Fibroblast of mammary gland (primary cell): Measurements from ENCODE around the gene DHRSX.
"Not testable (repeated sequence)": the region's sequence is repeated elsewhere in the genome, so short reads cannot be mapped to it uniquely, and the experiment has no call there.

Experiments
- DNase-seq: peaks from one replicate; pipeline ENCODE4 v3.0.0-alpha.2; 2010; ENCODE audit warnings: low read depth
- H3K4me3 ChIP-seq: 2 replicates; pipeline ENCODE4 v1.5.1; 2011; ENCODE audit warnings: low read depth, mild to moderate bottlenecking, low read length, moderate library complexity; ENCODE audit not compliant: control insufficient read depth
- TF ChIP-seq, protein P1 (sequence below): conservative IDR thresholded peaks from 2 replicates; pipeline ENCODE4 v1.5.1; 2011; ENCODE audit warnings: low read depth, low read length, inconsistent platforms; ENCODE audit not compliant: control insufficient read depth, insufficient read depth

The DHRSX gene

DNA sequence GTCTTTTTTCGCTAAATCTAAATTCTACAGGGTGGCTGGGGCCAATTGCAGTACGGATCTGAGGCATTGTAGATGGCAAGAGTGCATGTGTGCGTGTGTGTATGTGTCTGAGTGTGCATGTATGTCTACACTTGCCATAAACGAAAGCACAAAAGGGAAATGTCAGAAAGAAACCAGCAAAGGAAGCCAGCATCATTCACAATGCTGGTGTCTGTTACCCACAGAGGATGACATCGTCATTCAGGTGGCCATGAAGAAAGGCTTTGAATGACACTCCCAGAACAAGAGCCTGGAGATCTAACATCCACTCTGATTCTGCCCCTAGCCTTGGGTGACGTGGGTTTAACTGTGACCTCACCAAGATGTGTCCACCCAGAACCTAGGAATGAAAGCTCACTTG lies 124.6 kb downstream of the DHRSX start:
- H3K4me3 ChIP-seq = no peak overlapping the region
- DNase-seq = no peak
- TF ChIP-seq, protein P1, sequence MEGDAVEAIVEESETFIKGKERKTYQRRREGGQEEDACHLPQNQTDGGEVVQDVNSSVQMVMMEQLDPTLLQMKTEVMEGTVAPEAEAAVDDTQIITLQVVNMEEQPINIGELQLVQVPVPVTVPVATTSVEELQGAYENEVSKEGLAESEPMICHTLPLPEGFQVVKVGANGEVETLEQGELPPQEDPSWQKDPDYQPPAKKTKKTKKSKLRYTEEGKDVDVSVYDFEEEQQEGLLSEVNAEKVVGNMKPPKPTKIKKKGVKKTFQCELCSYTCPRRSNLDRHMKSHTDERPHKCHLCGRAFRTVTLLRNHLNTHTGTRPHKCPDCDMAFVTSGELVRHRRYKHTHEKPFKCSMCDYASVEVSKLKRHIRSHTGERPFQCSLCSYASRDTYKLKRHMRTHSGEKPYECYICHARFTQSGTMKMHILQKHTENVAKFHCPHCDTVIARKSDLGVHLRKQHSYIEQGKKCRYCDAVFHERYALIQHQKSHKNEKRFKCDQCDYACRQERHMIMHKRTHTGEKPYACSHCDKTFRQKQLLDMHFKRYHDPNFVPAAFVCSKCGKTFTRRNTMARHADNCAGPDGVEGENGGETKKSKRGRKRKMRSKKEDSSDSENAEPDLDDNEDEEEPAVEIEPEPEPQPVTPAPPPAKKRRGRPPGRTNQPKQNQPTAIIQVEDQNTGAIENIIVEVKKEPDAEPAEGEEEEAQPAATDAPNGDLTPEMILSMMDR = no peak

DNA sequence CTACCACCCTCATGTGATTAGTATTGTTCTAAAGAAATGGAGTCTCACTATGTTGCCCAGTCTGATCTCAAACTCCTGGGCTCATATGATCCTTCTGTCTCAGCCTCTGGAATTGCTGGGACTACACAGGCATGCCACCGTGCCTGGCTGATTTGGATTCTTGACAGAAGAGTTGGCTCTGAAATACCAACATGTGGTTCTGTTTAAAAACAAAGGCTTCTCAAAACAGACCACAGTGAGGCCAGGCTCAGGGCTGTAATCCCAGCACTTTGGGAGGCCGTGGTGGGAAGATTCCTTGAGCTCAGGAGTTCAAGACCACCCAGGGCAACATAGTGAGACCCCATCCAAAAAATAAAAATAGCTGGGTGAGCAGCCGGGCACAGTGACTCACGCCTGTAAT lies 126.7 kb downstream of the DHRSX start:
- peak; percentile 69 for DNase-seq
- TF ChIP-seq, protein P1 = no peak
- no peak overlapping the region for H3K4me3 ChIP-seq

DNA sequence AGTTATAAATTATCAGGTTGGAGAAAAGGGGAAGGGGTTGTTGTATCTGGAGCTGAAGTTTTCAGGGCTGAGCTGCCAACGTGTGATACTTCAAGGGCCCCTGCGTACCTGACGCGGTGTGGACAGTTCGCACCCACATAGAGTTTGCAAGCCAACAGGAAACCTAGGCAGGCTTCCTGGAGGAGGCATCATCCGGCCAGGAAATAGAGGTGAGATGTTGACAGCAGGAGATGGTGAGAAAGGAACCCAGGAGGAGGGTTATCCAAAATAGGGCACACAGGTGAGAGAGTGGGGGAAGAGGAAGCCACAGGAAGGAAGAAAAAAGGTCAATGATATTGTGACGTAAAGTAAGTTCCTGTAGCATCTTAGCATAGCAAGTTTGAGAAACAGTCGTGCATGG lies 127.2 kb downstream of the DHRSX start:
- TF ChIP-seq, protein P1 = no peak
- H3K4me3 ChIP-seq = no peak overlapping the region
- DNase-seq = no peak

DNA sequence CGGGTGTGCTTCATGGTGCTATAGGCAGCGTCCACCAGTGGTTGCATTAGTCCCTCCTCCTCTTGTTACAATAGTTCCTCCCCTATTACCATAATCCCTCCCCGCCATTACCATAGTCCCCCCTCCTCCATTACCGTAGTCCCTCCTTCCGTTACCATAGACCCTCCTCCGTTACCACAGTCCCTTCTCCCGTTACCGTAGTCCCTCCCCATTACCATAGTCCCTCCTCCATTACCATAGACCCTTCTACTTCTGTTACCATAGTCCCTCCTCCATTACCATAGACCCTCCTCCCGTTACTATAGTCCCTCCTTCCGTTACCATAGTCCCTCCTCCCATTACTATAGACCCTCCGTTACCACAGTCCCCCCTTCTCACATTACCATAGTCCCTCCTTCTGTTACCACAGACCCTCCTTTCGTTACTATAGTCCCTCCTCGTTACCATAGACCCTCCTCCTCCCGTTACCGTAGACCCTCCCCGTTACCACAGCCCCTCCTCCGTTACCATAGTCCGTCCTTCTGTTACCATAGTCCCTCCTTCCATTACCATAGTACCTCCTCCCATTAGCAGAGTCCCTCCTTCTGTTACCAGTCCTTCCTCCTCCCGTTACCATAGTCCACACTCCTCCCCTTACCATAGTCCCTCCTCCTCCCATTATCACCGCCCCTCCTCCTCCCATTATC lies 129.6 kb downstream of the DHRSX start:
- no peak overlapping the region for H3K4me3 ChIP-seq
- DNase-seq = no peak
- TF ChIP-seq, protein P1 = no peak

DNA sequence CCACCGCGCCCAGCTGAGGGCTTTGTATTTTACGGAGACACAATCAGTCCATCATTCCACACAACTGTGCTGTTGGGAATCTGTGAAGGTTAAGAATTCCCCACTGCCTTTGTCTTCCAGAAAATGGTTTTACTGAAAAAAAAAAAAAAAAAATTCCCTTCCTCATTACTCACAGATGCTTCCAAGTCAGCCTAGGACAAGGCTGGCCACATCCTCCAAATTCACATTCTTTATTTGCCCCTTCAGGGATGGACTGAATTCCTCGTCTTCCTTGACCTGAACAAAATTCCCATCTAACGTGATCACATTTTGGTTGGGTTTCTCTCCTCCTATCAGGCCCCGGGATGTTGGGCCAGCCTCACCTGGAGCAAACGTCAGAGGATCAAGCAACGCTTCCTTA lies 130.3 kb downstream of the DHRSX start:
- TF ChIP-seq, protein P1 = no peak
- no peak for DNase-seq
- H3K4me3 ChIP-seq = no peak overlapping the region

DNA sequence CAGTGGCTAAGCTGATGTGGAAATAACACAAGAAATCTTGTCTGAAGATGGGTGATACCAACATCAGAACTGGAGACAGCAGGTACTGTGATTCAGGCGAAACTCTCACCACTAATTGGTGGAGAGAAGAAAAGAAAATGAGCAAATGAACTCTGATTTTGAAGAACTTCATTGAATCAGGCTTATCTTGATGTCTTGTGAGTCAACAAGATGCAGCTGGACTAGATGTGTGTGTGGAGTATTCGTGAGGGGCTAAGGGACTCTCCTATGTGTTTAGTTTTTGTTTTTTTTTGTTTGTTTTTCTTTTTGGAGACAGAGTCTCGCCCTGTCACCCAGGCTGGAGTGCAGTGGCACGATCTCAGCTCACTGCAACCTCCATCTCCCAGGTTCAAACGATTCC lies 131.6 kb downstream of the DHRSX start:
- H3K4me3 ChIP-seq = no peak overlapping the region
- TF ChIP-seq, protein P1 = no peak
- DNase-seq = no peak

DNA sequence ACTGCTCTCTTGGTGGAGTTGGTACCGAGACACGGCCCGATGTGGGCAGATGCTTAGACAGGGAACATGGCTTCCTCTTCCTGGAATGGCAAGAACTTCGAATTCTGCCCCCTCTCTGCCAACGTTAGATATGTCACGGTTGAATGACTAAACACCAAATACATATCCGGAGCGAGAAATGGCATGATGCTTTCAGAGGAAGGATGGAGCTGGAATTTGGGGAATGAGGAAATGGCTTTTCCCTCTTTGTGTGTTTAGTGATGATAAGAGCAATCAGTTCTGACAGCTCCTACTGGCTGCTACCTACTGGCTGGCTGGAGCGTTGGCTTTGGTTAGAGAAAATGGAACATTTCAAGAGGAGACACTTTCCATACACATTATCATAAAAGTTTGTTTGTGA lies 140.0 kb downstream of the DHRSX start:
- TF ChIP-seq, protein P1 = no peak
- no peak for DNase-seq

DNA sequence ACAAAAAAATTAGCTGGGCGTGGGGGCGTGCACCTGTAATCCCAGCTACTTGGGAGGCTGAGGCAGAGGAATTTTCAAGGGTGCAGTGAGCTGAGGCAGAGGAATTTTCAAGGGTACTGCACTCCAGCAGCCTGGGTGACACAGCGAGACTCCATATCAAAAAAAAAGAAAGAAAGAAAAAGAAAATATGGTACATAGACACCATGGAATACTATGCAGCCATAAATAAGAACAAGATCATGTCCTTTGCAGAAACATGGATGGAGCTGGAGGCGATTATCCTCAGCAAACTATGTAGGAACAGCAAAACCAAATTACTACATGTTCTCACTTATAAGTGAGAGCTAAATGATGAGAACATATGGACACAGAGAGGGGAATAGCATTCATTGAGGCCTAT lies 141.3 kb downstream of the DHRSX start:
- not testable (repeated sequence) for DNase-seq, H3K4me3 ChIP-seq

More for the DNA sequence above, 140.0 kb downstream of the DHRSX start:
- no peak overlapping the region for H3K4me3 ChIP-seq
